NCI-H2107 treated with DMSO at 0.1 percent for 48 hours (cell line): ENCODE data around the gene EFCAB8.

Experiments
- DNase-seq: peaks from one replicate; lab custom pipeline; 2025; ENCODE audit not compliant: unreplicated experiment; lab: John Stamatoyannopoulos, UW

The EFCAB8 gene

GRCh38 chr20:32983459-32984112 lies 124.9 kb downstream of the EFCAB8 start:
- DNase-seq = no peak

- no peak for DNase-seq
These were observed 125.5 kb downstream of the EFCAB8 start for GRCh38 chr20:32984196-32984595.

GRCh38 chr20:32984631-32985354 lies 126.1 kb downstream of the EFCAB8 start:
- DNase-seq = no peak

- no peak for DNase-seq
These were observed 126.9 kb downstream of the EFCAB8 start for GRCh38 chr20:32985596-32985995.

- DNase-seq = no peak
These were observed 127.7 kb downstream of the EFCAB8 start for GRCh38 chr20:32986331-32986966.

- DNase-seq = no peak
These were observed 128.5 kb downstream of the EFCAB8 start for GRCh38 chr20:32987044-32987825.

- DNase-seq = no peak
These were observed 129.3 kb downstream of the EFCAB8 start for GRCh38 chr20:32988008-32988407.

GRCh38 chr20:32989507-32990283 lies 131.0 kb downstream of the EFCAB8 start:
- no peak for DNase-seq

GRCh38 chr20:32990426-32990825 lies 131.7 kb downstream of the EFCAB8 start:
- no peak for DNase-seq

GRCh38 chr20:32991383-32991782 lies 132.7 kb downstream of the EFCAB8 start:
- no peak for DNase-seq

- DNase-seq = no peak
These were observed 133.3 kb downstream of the EFCAB8 start for GRCh38 chr20:32991792-32992641.

GRCh38 chr20:32993496-32994050 lies 134.8 kb downstream of the EFCAB8 start:
- no peak for DNase-seq

GRCh38 chr20:32995802-32996201 lies 137.1 kb downstream of the EFCAB8 start:
- no peak for DNase-seq

- no peak for DNase-seq
These were observed 138.7 kb downstream of the EFCAB8 start for GRCh38 chr20:32997431-32997830.

GRCh38 chr20:32999603-33000250 lies 141.0 kb downstream of the EFCAB8 start:
- DNase-seq = no peak

- no peak for DNase-seq
These were observed 142.2 kb downstream of the EFCAB8 start for GRCh38 chr20:33000802-33001466.

- no peak for DNase-seq
These were observed 143.5 kb downstream of the EFCAB8 start for GRCh38 chr20:33002087-33002808.
